H1 (cell line): ENCODE measurements around the gene AGAP1. TPM values are rescaled to one million over a fixed set of nuclear protein-coding genes. Genes with fewer than 3 reads are reported as not detected.

Experiments used
- CTCF ChIA-PET: fragments of 300-600 bp; sonication (Branson Sonifier 250); formaldehyde crosslinking; loops from one replicate; lab custom pipeline; 2021; ENCODE audit not compliant: partially characterized antibody; lab: Charles Lee
- POLR2A ChIA-PET: fragments of 300-600 bp; sonication (Branson Sonifier 250); formaldehyde crosslinking; loops from one replicate; lab custom pipeline; 2021; ENCODE audit warnings: inconsistent platforms; ENCODE audit not compliant: partially characterized antibody; lab: Charles Lee
- DNase-seq, 2 experiments: peaks; one replicate each; pipeline versions ENCODE4 v3.0.0 to v3.0.0-alpha.2; 2010 to 2022; ENCODE audit warnings: low spot score in 2 of 2, low read depth in 1 of 2, mixed read lengths in 1 of 2
- FAIRE-seq: peaks from 2 replicates; lab custom pipeline; 2011; peaks lifted over from hg19 to GRCh38; lab: Jason Lieb, UNC
- H2AFZ ChIP-seq: 2 replicates; pipeline ENCODE4 v1.8.1; 2012; ENCODE audit warnings: low read length, inconsistent platforms
- H2AK5ac ChIP-seq: 2 replicates; pipeline ENCODE4 v1.6.1; 2013; ENCODE audit warnings: low read depth, low read length
- H2BK120ac ChIP-seq: replicated peaks from 2 replicates; pipeline ENCODE3; 2013; ENCODE audit warnings: low read depth, low read length, inconsistent platforms
- H2BK12ac ChIP-seq: 2 replicates; pipeline ENCODE4 v1.6.1; 2013; ENCODE audit warnings: low read depth, low read length
- H2BK15ac ChIP-seq: 2 replicates; pipeline ENCODE4 v1.6.1; 2013; ENCODE audit warnings: low read length
- H2BK20ac ChIP-seq: 2 replicates; pipeline ENCODE4 v1.6.1; 2013; ENCODE audit warnings: low read length
- H2BK5ac ChIP-seq: 2 replicates; pipeline ENCODE4 v1.6.1; 2013; ENCODE audit warnings: low read depth, low read length
- H3K14ac ChIP-seq: 2 replicates; pipeline ENCODE4 v1.6.1; 2013; ENCODE audit warnings: inconsistent platforms; ENCODE audit not compliant: insufficient read length
- H3K18ac ChIP-seq: 2 replicates; pipeline ENCODE4 v1.6.1; 2013; ENCODE audit warnings: low read length; ENCODE audit errors: extremely low read depth
- H3K23ac ChIP-seq: 2 replicates; pipeline ENCODE4 v1.6.1; 2013; ENCODE audit warnings: inconsistent platforms; ENCODE audit not compliant: insufficient read length
- H3K23me2 ChIP-seq: 2 replicates; pipeline ENCODE4 v1.6.1; 2013; ENCODE audit warnings: low read depth, low read length
- H3K27ac ChIP-seq: 2 replicates; pipeline ENCODE4 v1.6.1; 2011; ENCODE audit warnings: low read depth, low read length, inconsistent platforms
- H3K27me3 ChIP-seq, 4 experiments: replicated peaks in 1 of 4; 1 replicate in 1 of 4; 2 replicates in 3 of 4; pipeline versions ENCODE4 v1.6.1 to v1.8.1; 2011 to 2013; ENCODE audit warnings: low read length in 3 of 4, mild to moderate bottlenecking in 3 of 4, inconsistent platforms in 2 of 4, mixed read lengths in 2 of 4, moderate library complexity in 1 of 4; ENCODE audit not compliant: control insufficient read depth in 3 of 4, insufficient read depth in 3 of 4; ENCODE audit errors: extremely low read depth in 1 of 4
- H3K36me3 ChIP-seq, 4 experiments: 2 replicates each; pipeline versions ENCODE4 v1.6.1 to v1.8.1; 2011 to 2013; ENCODE audit warnings: mild to moderate bottlenecking in 4 of 4, low read length in 3 of 4, moderate library complexity in 2 of 4, control low read depth in 1 of 4, inconsistent platforms in 1 of 4; ENCODE audit not compliant: insufficient read depth in 4 of 4, control insufficient read depth in 2 of 4
- H3K4ac ChIP-seq: replicated peaks from 2 replicates; pipeline ENCODE3; 2013; ENCODE audit warnings: low read length, low read depth, mixed read lengths, inconsistent platforms; ENCODE audit not compliant: insufficient read length
- H3K4me1 ChIP-seq, 4 experiments: replicated peaks in 1 of 4; 1 replicate in 1 of 4; 2 replicates in 3 of 4; pipeline versions ENCODE4 v1.6.1 to v1.8.1; 2011 to 2013; ENCODE audit warnings: low read length in 3 of 4, inconsistent platforms in 2 of 4, mixed read lengths in 1 of 4; ENCODE audit not compliant: insufficient read depth in 4 of 4, control insufficient read depth in 3 of 4
- H3K4me2 ChIP-seq, 2 experiments: 2 replicates each; pipeline versions ENCODE4 v1.6.1 to v1.8.1; 2011 to 2013; ENCODE audit warnings: low read depth in 2 of 2, low read length in 2 of 2, control low read depth in 1 of 2, inconsistent platforms in 1 of 2, mild to moderate bottlenecking in 1 of 2; ENCODE audit not compliant: insufficient read depth in 1 of 2
- H3K4me3 ChIP-seq, 4 experiments: fragments of 200-600, 300-600 bp in 1 of 4; sonication (generic), shearing (Covaris generic), sonication (Bioruptor Twin) in 1 of 4; 2 replicates each; pipeline versions ENCODE4 v1.5.1 to v1.8.1; 2011 to 2016; ENCODE audit warnings: low read length in 4 of 4, low read depth in 3 of 4, control low read depth in 2 of 4, inconsistent platforms in 2 of 4, mild to moderate bottlenecking in 2 of 4, mixed read lengths in 1 of 4, moderate library complexity in 1 of 4; ENCODE audit not compliant: insufficient read depth in 2 of 4; ENCODE audit errors: extremely low read depth in 1 of 4
- H3K56ac ChIP-seq: replicated peaks from 2 replicates; pipeline ENCODE3; 2013; ENCODE audit warnings: low read depth, mild to moderate bottlenecking, mixed read lengths, low read length, inconsistent platforms; ENCODE audit not compliant: insufficient read length
- H3K79me1 ChIP-seq: 2 replicates; pipeline ENCODE4 v1.6.1; 2013; ENCODE audit warnings: low read depth, low read length, control low read depth
- H3K79me2 ChIP-seq, 2 experiments: 2 replicates each; pipeline versions ENCODE4 v1.6.1 to v1.8.1; 2012 to 2013; ENCODE audit warnings: low read length in 2 of 2, mild to moderate bottlenecking in 2 of 2, inconsistent platforms in 1 of 2; ENCODE audit not compliant: insufficient read depth in 2 of 2, control insufficient read depth in 1 of 2
- H3K9ac ChIP-seq, 4 experiments: replicated peaks in 1 of 4; 1 replicate in 1 of 4; 2 replicates in 3 of 4; pipeline versions ENCODE4 v1.6.1 to v1.8.1; 2011 to 2013; ENCODE audit warnings: low read depth in 3 of 4, low read length in 3 of 4, control low read depth in 2 of 4, mild to moderate bottlenecking in 2 of 4, moderate library complexity in 2 of 4, inconsistent platforms in 1 of 4; ENCODE audit errors: extremely low read depth in 1 of 4
- H3K9me3 ChIP-seq, 2 experiments: 2 replicates each; pipeline versions ENCODE4 v1.6.1 to v1.8.1; 2012 to 2013; ENCODE audit warnings: mild to moderate bottlenecking in 2 of 2, moderate library complexity in 2 of 2, control low read depth in 1 of 2, inconsistent platforms in 1 of 2, low read depth in 1 of 2, low read length in 1 of 2, mixed read lengths in 1 of 2; ENCODE audit not compliant: insufficient read depth in 2 of 2
- H4K20me1 ChIP-seq, 2 experiments: replicated peaks in 1 of 2; 2 replicates each; pipeline versions ENCODE3 to v1.8.1; 2011 to 2013; ENCODE audit warnings: inconsistent platforms in 2 of 2, low read length in 2 of 2, mild to moderate bottlenecking in 1 of 2; ENCODE audit not compliant: insufficient read depth in 2 of 2, control insufficient read depth in 1 of 2
- H4K5ac ChIP-seq: 2 replicates; pipeline ENCODE4 v1.6.1; 2013; ENCODE audit warnings: low read length, low read depth, mixed read lengths, inconsistent platforms; ENCODE audit not compliant: insufficient read length
- H4K8ac ChIP-seq: 2 replicates; pipeline ENCODE4 v1.8.0; 2013; ENCODE audit warnings: mild to moderate bottlenecking, moderate library complexity, low read length, inconsistent platforms; ENCODE audit not compliant: insufficient read depth; ENCODE audit errors: extremely low read depth
- H4K91ac ChIP-seq: replicated peaks from 2 replicates; pipeline ENCODE3; 2013; ENCODE audit warnings: low read length, mixed read lengths, inconsistent platforms; ENCODE audit not compliant: insufficient read length
- ASH2L ChIP-seq: fragments of 200-600, 300-600 bp; sonication (generic); IDR thresholded peaks from one replicate; pipeline ENCODE4 v1.7.1; 2017; ENCODE audit warnings: low read length
- BRCA1 ChIP-seq: IDR thresholded peaks from 2 replicates; pipeline ENCODE4 v1.6.1; 2012; ENCODE audit warnings: low read depth, low read length, improper control_type of control experiment
- CBX5 ChIP-seq: fragments of 300-800, 300-1000 bp; sonication (generic); IDR thresholded peaks from 2 replicates; pipeline ENCODE4 v1.7.1; 2016; ENCODE audit warnings: antibody characterized with exemption, low read length, low read depth
- GTF2F1 ChIP-seq: IDR thresholded peaks from 2 replicates; pipeline ENCODE4 v1.6.1; 2012; ENCODE audit warnings: low read depth, low read length, improper control_type of control experiment, borderline replicate concordance
- KDM4A ChIP-seq: IDR thresholded peaks from one replicate; pipeline ENCODE4 v1.7.1; 2012; ENCODE audit warnings: low read depth, mild to moderate bottlenecking, moderate library complexity, low read length, inconsistent platforms; ENCODE audit not compliant: severe bottlenecking
- MAX ChIP-seq: IDR thresholded peaks from 2 replicates; pipeline ENCODE4 v1.6.1; 2012; ENCODE audit warnings: inconsistent platforms
- POLR2A ChIP-seq, 2 experiments: IDR thresholded peaks; 1 replicate in 1 of 2; 2 replicates in 1 of 2; pipeline ENCODE4 v1.6.1; 2011; ENCODE audit warnings: low read depth in 2 of 2, low read length in 2 of 2, mild to moderate bottlenecking in 2 of 2; ENCODE audit errors: control extremely low read depth in 1 of 2
- POU5F1 ChIP-seq: IDR thresholded peaks from 2 replicates; pipeline ENCODE4 v1.6.1; 2011; ENCODE audit warnings: low read depth, mild to moderate bottlenecking, low read length, moderate library complexity
- RBBP5 ChIP-seq: IDR thresholded peaks from 2 replicates; pipeline ENCODE4 v1.7.1; 2012; ENCODE audit warnings: low read depth, mild to moderate bottlenecking, inconsistent platforms, low read length, moderate library complexity, borderline replicate concordance
- RNF2 ChIP-seq: fragments of 200-900, 300-1000 bp; sonication (generic); IDR thresholded peaks from 2 replicates; pipeline ENCODE4 v1.7.1; 2016; ENCODE audit warnings: borderline replicate concordance, low read depth, mild to moderate bottlenecking, antibody characterized with exemption, low read length; ENCODE audit not compliant: poor library complexity, severe bottlenecking; ENCODE audit errors: missing control alignments
- SIN3A ChIP-seq, 2 experiments: IDR thresholded peaks in 1 of 2; conservative IDR thresholded peaks in 1 of 2; 2 replicates each; pipeline ENCODE4 v1.6.1; 2011 to 2012; ENCODE audit warnings: low read length in 2 of 2, improper control_type of control experiment in 1 of 2, low read depth in 1 of 2, mild to moderate bottlenecking in 1 of 2
- WGBS, 2 experiments: shearing (Covaris generic) in 1 of 2; methylation state at CpG; one replicate each; pipeline versions ENCODE4 v1.1.6 to v1.1.7; 2013 to 2015; ENCODE audit warnings: low lambda C conversion rate in 2 of 2, mixed read lengths in 2 of 2, inconsistent platforms in 1 of 2, low coverage in 1 of 2, missing lambda C conversion rate in 1 of 2; ENCODE audit not compliant: insufficient replicate concordance in 2 of 2, insufficient coverage in 1 of 2, insufficient read length in 1 of 2; ENCODE audit errors: extremely low coverage in 1 of 2, missing lambda C conversion rate in 1 of 2; 5-methylcytosine and 5-hydroxymethylcytosine counted together
- polyA plus RNA-seq, 7 experiments: library from polyadenylated mRNA; depleted of rRNA in 3 of 7; stranded (reverse) in 5 of 7; unstranded in 2 of 7; fragments of >200 nt in 5 of 7; fragments of 200-250 nt in 2 of 7; gene quantifications; 1 replicate in 5 of 7; 2 replicates in 1 of 7; 4 replicates in 1 of 7; pipeline versions ENCODE4 v1.2.1 to v1.2.3, GENCODE V29; 2011 to 2013; ENCODE audit warnings: missing spikeins in 2 of 7, mixed read lengths in 2 of 7
- total RNA-seq: library from RNA; stranded (reverse); fragmentation: NEBNext Ultra II Directional; extraction: Animal tissue kit (Norgen Biotek cat#: 25700); gene quantifications from 2 replicates; pipeline ENCODE4 v1.2.1, GENCODE V29; 2021

Gene AGAP1
- total and polyA plus RNA-seq, 2 of the 8 experiments (the other 6 are each of a cell fraction or from before 2014, with no cell fraction given) = 18.1 to 39.4 TPM

GRCh38 chr2:235515364-235515742 is 21.5 kb downstream of the AGAP1 start:
- 91% methylated on average over 7 of the region's 7 CpGs; no CpG with 5 or more reads in 1 of the 2 experiments for WGBS, 2 experiments
- peaks cover 7 to 27% of the 10 kb centered on the region in 2 experiments for H4K20me1 ChIP-seq
- TF ChIP-seq POU5F1 (no peak), CBX5 (no peak), RBBP5 (no peak), KDM4A (no peak), POLR2A (IDR thresholded peaks at IDR 0.05; ENCODE audit: control extremely low read depth in 1 of 2, low read depth in 2 of 2, low read length in 2 of 2) (no peak), ASH2L (no peak), GTF2F1 (no peak), RNF2 (no peak), SIN3A (conservative IDR thresholded peaks at IDR 0.05 in 1 of 2, IDR thresholded peaks at IDR 0.05 in 1 of 2; ENCODE audit: low read depth in 1 of 2, low read length in 2 of 2) (no peak), BRCA1 (no peak), MAX (no peak)

More at GRCh38 chr2:235515364-235515742, 21.5 kb downstream of the AGAP1 start:
- Histone ChIP-seq H4K8ac (no peak overlapping the region), H3K23me2 (peaks cover 5% of the 10 kb centered on the region; the same call in 1 of the 2 replicates), H3K4me2 (no peak overlapping the region), H2AK5ac (no peak overlapping the region), H3K4me1 (peaks cover 1 to 15% (median 7%) of the 10 kb centered on the region in 4 experiments), H2BK20ac (no peak overlapping the region), H2BK5ac (no peak overlapping the region), H3K14ac (no peak overlapping the region), H3K79me2 (peaks cover 14 to 96% of the 10 kb centered on the region in 2 experiments), H3K23ac (no peak overlapping the region), H2BK120ac (no peak overlapping the region), H3K56ac (no peak overlapping the region), H3K4ac (no peak overlapping the region), H3K27me3 (no peaks in the 10 kb centered on the region; a peak in 1 of 7 replicates), H3K27ac (no peak overlapping the region), H4K5ac (no peak overlapping the region), H3K9me3 (peaks cover 0 to 4% of the 10 kb centered on the region in 2 experiments; a peak in 1 of 4 replicates), H3K79me1 (peaks cover 22% of the 10 kb centered on the region), H3K36me3 (0 out of 8 replicates have a peak, but pooled peaks cover 0 to 3% (median 0%) of the 10 kb centered on the region in 4 experiments), H4K91ac (no peak overlapping the region), H2AFZ (no peak overlapping the region), H3K18ac (no peak overlapping the region), H2BK15ac (no peak overlapping the region), H2BK12ac (no peak overlapping the region), H3K4me3 (no peak overlapping the region), H3K9ac (no peak overlapping the region)
- ChIA-PET POLR2A (no interaction called here), CTCF (interaction anchor here (0.6 to 10.1 kb wide), 6 partner anchors 13 to 379 kb away, joined by 3 to 83 read pairs (median 4); no protein-coding TSS in a partner anchor)
- FAIRE-seq = no peak
- DNase-seq = no peak
